ENCODE measurements around the gene WNT8A.

The WNT8A gene

GRCh38 chr5:138092301-138092700, 8.5 kb downstream of the WNT8A start:
- DNase-seq, result no peak

- no peak for DNase-seq
These were observed 9.2 kb downstream of the WNT8A start for GRCh38 chr5:138093036-138093435.

- no peak for DNase-seq
These were observed 11.5 kb downstream of the WNT8A start for GRCh38 chr5:138095100-138095907.

- no peak for DNase-seq
These were observed 12.5 kb downstream of the WNT8A start for GRCh38 chr5:138096363-138096762.

GRCh38 chr5:138096997-138097828, 13.4 kb downstream of the WNT8A start:
- no peak for DNase-seq

- no peak for DNase-seq
These were observed 18.9 kb downstream of the WNT8A start for GRCh38 chr5:138102454-138103318.

- DNase-seq, result no peak
These were observed 19.4 kb downstream of the WNT8A start for GRCh38 chr5:138103319-138103637.

- DNase-seq, result no peak
These were observed 21.9 kb downstream of the WNT8A start for GRCh38 chr5:138105709-138106108.

- no peak for DNase-seq
These were observed 23.4 kb downstream of the WNT8A start for GRCh38 chr5:138107213-138107612.

GRCh38 chr5:138109463-138110265, 25.8 kb downstream of the WNT8A start:
- no peak for DNase-seq

GRCh38 chr5:138110266-138110963, 26.6 kb downstream of the WNT8A start:
- DNase-seq, result no peak

- no peak for DNase-seq
These were observed 27.3 kb downstream of the WNT8A start for GRCh38 chr5:138111181-138111580.

GRCh38 chr5:138111937-138112336, 28.1 kb downstream of the WNT8A start:
- DNase-seq, result no peak

- no peak for DNase-seq
These were observed 31.4 kb downstream of the WNT8A start for GRCh38 chr5:138115254-138115653.

GRCh38 chr5:138128334-138128733, 44.5 kb downstream of the WNT8A start:
- no peak for DNase-seq

- DNase-seq, result no peak
These were observed 45.5 kb downstream of the WNT8A start for GRCh38 chr5:138129347-138129746.

- no peak for DNase-seq
These were observed 48.7 kb downstream of the WNT8A start for GRCh38 chr5:138132543-138132942.

GRCh38 chr5:138138949-138139780, 55.3 kb downstream of the WNT8A start, which contains the start of gene NME5:
Gene NME5 (minus strand): TSS chr5:138139428. CDS start chr5:138138780, 648 bp downstream.
- DNase-seq, result no peak

GRCh38 chr5:138139781-138140090, 55.9 kb downstream of the WNT8A start:
- no peak for DNase-seq

- no peak for DNase-seq
These were observed 56.4 kb downstream of the WNT8A start for GRCh38 chr5:138140268-138140667.
